NCI-H2107 treated with DMSO at 0.1 percent for 48 hours (cell line): ENCODE measurements around the gene COIL.

Experiments used
- DNase-seq: peaks from one replicate; lab custom pipeline; 2025; ENCODE audit not compliant: unreplicated experiment; lab: John Stamatoyannopoulos, UW

Gene COIL

DNA sequence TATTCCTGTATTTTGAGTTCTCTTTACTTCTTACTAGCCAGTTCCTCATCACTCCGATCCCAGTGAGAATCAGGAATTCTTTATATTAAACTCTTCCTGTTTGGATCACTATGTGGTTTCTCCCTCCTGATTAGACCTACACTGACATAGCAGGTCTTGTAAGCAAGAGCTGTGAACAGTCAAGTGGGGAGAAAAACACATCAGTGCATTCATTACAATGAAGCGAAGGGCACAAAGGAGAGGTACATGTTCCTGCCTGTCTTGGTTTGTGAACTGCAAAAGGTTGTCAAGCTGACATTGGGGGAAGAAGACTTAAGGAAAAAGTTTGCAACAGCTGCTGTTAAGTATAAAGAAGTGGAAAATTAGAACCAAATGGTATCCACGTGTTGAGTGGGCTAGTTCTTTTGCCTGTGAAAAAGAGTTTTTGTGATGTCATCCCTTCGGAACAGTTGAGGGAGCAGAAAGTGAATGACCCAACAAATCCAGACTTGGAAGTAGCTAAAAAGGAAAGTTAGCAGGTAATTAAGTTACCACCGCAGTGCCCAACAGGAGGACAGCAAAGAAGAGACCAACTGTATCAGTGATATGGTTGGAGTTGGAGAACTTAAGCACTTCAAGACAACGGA is 24.0 kb downstream of the COIL start:
- no peak for DNase-seq

DNA sequence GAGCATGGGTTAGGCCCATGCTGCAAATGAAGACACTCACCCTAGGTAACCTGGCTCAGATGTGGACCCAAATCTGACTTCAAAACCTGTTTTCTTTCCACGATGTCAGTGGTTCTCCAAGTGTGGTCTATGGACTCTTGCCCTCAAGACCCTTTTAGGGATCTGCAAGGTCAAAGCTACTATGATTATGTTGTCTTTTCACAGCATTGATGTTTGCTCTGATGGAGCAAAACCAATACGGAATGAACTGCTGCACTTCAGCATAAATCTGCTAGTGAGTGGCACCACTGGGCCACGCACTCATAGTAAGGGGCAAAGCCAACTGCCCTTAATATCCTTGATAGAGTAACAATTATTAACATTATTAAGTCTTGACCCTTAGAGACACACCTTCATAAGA is 25.4 kb downstream of the COIL start:
- DNase-seq: no peak

DNA sequence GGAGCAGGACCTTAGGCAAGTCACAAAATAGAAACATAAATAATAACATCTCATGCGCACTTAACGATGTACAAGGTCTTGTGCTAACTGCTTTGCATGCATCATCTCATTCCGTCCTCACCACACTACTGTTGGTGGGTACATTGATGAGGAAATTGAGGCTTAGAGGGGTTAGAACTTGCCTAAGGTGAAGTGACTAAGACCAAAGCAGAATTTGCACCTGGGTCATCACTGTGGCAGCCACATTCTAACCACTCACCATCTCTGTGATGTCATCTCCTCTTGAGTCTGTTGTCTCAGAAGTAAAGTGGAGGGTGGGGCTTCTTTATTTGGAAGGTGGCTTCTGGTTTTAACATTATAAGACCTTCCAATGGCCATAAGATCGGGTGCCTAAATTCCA is 26.6 kb downstream of the COIL start:
- DNase-seq: no peak

DNA sequence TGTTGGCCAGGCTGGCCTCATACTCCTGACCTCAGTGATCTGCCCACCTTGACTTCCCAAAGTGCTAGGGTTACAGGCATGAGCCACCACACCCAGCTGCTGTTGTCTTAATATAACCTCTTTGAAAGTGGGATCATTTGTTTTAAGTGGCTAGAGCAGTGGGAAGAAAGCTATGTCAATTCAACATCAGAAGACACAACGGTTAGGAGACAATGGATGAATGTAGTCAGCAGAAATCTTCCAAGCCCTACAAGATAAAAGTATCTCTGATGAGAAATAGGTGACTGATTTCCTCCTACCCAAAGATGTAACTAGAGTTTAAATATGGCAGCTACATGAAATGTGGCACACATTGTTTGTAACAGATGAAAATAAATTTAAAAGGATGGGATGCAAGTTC is 27.0 kb downstream of the COIL start:
- DNase-seq: no peak

DNA sequence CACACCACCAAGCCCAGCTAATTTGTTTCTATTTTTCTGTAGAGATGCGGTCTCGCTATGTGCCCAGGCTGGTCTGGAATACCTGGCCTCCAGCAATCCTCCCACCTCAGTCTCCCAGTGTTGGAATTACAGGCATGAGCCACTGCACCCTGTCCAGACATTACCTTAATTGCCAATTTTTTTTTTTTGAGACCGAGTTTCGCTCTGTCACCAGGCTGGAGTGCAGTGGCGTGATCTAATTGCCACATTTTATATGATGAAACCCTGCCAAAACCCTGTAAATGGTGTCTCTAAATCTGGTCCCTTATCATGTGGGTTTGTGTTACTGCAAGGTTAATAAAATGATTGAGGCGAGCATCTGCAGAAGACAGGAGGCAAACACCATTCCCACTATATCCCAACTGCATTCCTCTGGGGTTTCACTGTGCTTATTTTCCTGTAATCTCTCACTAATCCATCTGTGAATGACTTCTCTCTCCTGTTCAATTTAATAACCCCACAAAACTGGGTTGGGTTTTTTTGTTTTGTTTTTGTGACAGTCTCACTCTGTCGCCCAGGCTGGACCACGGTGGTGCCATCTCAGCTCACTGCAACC is 27.6 kb downstream of the COIL start:
- DNase-seq: no peak

DNA sequence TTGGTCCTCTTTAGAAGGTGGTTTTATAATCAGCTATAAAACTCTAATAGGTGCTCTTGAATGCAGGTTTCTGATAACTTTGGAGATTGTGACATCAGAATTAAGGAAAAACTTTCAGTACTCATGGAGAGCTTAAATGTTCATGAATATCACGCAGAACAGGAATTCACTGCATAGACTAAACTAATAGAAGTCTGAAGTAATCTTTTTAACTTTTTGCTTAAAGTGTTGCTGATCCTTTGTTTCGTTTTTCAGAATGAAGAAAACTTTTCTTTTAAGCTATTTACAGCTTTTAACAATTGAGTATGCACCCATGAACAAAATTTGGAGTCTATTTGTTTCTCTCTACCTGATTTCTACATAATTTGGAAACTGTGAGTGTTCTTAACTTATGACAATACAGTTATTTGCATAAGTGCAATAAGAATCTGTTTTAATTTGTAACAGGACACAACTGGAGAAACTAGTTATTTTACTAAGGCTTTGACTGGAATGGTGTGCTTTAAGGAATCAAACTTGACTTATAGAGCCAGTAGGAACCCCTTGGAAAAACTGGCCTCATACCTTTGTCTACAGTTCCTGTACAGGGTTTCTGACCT is 30.0 kb downstream of the COIL start:
- no peak for DNase-seq

DNA sequence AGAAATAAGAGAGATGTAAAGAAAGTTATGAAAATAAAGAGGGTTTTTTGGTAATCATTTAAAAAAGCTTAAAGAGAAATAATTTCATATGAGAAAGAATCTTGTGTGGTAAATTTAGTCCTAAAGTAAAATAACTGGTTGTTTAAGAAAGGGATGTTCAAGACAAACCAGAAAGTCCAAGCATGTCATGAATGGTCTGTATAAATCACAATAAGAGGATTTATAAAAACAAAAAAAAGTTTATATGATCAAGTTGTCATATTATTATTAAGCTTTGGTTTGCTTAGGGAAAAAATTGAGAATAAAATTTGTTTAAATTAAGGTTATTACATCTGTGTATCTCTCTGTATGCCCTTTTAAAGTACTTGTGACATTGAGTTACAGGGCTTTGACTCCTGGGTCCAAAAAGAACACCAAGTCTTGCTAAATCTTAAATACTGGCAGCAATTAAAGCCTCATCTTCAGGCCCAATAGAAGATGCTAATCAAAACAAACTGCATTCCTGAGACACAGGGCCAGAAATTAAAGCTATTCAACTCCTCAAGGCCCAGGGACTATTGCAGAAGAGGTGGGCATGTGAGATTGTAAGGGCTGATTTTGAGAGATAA is 31.4 kb downstream of the COIL start:
- no peak for DNase-seq

DNA sequence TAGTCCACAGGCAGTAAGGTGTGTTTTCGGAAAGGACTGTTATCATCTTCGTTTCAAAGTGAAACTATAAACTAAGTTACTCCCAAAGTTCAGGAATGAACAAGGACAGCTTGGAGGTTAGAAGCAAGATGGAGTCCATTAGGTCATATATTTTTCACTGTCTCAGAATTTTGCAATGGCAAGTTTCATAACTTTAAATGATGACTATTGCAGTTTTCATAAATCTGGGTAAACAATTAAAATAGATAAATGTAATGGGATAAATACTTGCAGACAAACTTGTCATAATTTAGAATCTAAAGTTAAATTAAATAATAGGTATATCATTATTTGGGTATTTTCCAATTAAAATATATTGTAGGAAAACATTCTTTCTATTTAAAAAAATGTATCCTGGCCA is 32.3 kb downstream of the COIL start:
- no peak for DNase-seq

DNA sequence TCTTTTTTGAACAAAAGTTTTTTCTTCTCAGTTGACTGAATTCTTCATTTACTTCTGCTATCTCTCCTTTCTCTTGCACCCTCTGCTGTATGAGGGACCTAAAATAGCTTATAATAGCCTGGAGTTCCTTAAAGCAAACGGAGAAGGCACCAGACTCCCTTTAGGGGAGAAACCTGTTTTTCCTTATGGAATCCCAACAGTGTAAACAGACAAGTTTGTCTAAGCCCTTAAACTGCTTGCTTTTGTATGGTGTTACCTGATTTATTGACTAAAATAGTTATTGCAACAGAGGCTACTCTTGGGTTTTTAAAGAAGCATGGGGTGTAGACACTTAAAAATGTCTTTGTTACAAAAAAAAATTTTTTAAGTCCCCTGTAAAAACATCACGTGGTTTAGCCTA is 34.1 kb downstream of the COIL start:
- DNase-seq: no peak

DNA sequence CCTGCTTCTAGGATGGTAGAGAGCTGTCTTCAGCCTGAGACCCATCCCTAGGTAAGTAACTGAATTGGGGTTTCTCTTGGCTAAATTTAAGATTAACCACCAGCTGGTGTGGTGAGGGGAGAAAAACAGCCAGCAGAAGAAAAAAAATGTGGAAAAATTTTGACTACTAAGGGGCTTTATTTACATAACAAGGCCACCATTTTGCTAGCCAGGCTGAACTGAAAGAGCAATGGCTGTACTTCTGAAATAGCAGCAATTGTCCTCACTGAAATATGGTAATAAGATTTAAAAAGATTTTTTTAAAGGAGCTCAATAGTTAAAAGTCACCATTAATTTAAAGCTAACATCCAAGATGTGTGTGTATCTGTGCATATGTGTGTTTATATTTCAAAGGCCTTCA is 34.6 kb downstream of the COIL start:
- no peak for DNase-seq

DNA sequence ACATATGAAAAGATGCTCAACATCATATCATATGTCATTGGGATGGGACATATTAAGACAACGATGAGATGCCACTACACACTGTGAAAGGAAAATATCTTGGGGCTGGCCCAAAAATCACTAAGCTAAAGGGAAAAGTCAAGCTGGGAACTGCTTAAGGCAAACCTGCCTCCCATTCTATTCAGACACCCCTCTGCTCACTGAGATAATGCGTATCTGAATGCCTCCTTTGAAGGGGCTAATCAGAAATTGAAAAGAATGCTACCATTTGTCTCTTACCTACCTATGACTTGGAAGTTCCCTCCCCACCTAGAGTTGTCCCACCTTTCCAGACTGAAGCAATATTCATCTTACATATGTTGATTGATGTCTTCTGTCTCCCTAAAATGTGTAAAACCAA is 35.8 kb downstream of the COIL start:
- no peak for DNase-seq

DNA sequence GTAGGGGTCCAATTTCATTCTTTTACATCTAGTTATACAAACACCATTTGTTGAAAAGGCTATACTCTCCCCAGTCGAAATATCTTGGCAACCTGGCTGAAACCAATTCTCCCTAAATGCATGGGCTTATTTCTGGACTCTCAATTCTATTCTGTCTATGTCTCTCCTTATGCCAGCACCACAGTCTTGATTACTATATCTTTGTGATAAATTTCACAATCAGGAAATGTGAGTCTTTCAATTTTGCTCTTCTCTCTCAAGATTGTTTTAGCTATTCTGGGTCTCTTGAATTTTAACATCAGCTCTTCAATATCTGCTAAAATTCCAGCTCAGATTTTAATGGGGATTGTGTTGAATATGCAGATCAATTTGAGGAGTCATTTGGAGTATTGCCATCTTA is 41.1 kb downstream of the COIL start:
- DNase-seq: no peak

DNA sequence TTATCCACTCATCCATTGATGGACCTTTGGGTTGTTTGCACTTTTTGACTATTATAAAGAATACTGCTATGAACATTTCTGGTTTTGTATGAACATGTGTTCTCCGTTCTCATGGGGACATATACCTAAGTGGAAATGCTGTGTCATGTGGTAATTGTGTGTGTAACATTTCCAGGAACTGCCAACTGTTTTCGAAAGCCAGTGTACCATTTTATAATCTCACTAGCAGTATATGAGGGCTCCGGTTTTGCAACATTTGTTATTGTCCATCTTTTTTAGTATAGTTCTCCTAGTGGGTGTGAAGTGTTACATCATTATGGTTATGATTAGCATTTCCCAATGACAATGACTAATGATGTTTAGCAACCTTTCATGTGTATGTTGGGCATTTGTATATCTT is 41.9 kb downstream of the COIL start:
- no peak for DNase-seq

DNA sequence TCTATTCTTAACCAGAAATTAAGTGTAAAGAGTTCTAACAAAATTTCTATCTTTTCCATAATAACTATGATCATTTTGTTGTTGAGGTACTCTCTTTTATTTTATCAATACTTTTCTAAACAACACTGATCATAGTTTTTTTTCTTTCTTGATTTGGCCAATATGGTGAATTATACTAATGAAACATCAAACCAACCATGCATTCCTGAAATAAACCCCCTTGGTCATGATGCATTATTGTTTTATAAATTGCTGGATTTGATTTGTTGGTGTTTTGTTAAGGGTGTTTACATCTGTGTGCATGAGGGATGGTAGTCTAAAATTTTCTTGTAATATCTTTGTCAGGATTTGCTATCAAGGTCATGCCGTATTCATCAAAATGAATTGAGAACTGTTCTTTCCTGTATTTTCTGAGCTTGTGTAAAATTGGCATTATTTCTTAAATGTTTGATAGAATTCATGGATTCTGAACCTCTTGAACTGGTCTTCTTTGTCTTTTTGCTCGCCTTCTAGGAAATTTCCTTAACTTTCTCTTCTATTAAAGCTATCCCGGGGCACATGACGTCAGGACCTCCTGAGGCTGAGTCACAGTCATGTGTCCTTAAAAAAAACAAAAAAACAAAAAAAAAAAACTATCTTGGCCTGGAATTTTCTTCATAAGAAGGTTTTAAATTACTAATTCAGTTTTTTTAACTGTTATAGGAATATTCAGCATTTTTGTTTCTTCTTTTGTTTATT is 43.1 kb downstream of the COIL start:
- DNase-seq: no peak

DNA sequence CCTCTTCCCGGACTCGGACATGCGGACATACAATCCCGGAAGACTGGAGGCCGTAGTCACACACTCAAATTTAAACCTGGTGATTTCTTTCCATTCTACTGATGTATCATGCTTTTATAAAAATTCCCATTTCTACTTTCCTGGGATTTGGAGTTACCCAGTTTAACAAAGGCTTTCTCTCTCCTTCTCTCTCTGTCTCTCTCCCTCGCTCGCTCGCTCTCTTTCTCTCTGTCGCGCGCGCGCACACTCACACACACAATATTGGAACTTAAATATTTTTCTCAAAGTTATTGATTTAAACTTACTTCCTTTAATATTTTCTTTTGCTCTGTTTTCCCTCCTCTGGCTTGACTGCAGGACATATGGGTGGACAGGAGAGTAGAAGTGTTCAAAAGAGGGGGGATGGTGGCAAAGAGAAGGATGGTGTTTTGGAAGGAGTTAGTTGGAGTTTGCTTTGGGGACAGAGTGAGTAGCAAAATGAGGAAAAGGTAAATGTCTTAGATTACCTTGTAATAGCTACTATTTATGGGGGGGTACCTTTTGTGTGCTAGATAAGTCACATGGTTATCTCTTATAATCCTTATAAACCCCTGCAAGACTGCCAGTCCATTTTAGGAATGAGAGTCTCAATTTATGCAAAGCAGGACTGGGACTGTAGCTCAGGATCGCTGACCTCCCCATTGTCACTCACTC is 46.1 kb downstream of the COIL start:
- DNase-seq: peak; percentile 9

DNA sequence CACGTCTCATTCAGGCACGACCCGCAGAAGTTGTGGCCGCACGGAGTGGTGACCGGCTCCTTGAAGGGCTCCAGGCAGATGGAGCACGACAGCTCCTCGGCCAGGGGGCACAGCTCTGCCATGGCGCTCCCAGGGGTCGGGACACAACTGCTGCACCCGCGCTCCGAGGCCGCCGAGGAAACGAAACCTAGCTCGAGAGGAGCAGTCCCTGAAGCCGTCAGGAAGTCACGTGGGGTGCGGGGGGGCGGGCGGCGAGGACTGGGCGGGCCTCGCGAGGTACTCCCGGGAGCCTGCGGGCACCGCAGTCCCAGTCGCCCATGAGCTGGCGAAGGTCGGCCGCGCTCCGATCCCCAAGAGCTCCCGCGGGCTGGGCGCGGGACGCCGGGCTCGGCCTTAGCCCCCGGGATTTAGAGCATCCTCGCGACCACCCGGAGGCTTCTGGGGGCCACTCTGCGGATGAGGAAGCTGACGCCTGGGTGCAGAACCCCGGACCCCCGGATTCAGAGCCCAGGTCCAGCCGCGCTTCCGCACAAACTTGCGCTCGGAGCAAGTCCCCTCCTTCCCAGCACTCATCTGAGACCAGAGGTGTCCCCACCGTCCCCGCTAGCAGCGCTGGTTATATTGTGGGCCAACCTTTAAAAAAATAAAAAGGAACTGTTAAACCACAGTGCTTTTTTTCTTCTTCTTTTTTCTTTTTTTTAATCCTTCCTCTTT is 46.8 kb downstream of the COIL start, which contains the start of gene TRIM25:
TSS of gene TRIM25 (minus strand) at position 183 of the 714 bp plus-strand sequence. CDS start at position 122, 61 bp downstream.
- DNase-seq: peak; percentile 78

DNA sequence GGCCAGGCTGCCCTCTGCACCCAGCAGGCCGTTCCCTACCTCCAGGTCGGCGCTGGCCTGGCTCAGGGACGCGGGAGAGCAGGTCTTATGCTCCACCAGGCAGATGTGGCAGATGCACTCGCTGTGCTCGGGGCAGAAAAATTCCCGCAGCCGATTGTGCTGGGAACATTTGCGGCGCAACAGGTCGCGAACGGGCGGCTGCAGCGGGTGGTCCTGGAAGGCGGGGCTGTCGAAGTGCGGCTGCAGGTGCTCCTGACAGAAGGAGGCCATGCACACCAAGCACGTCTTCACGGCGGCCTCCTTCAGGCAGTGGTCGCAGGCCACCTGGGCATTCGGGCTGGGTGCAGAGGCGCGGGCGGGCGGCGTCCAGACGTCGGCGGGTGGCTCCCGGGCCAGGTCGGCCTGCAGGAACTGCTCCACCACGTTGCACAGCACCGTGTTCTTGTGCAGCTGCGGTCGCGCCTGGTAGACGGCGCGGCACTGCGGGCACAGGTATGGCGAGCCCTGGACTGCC is 47.4 kb downstream of the COIL start:
- no peak for DNase-seq

DNA sequence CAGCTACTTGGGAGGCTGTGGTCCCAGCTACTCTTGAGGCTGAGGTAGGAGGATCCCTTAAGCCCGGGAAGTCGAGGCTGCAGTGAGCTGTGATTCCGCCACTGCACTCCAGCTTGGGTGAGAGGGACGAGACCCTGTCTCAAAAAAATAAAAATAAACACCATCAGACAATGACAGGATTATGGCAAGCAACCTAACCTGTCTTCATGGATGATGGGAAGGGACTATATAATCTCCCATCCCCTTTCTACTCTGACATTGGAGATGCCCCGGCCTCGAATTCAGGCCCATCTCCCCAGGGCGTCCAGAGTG is 47.9 kb downstream of the COIL start:
- no peak for DNase-seq

DNA sequence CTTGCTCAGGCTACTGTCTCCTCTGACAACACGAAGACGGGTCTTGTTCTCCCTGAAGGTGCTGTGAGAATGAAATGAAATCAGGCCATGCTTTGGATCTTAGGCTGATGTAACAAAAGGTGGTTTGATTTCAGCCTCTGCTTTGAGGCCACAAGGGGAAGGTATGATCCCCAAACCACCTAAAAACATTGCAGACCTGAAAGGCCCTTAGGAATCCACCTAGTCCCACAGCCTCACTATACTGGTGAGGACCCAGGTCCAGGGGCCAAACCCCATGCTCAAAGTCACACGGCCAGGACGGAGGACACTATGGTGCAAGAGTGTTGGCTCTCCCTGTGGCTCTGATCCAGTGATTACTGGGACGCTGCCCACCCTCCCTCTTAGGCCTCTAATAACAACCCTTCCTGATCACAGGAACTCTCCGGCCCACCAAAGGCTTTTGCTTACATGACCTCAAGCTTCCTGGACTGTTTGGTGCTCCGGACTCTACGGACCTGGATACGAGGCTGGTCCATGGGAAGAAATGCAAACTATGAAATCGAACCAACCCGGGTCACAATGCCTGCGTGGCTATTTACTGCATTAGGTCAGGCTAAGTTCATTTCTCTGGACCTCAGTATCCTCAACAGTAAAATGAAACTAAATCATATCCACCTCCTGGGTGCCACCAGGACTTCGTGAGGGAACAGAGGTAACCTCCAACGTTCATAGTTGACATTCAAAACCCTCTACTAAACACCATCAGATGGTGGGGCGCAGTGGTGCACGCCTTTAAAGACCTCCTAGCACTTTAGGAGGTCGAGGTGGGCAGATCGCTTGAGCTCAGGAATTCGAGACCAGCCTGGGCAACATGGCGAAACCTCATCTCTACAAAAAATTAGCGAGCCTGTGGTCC is 48.5 kb downstream of the COIL start:
- no peak for DNase-seq
